Mesothelial cell of epicardium (in vitro differentiated cells): ENCODE measurements around the gene PRMT2. TPM values are rescaled to one million over a fixed set of nuclear protein-coding genes. Genes with fewer than 3 reads are reported as not detected.

Experiments
- DNase-seq, 2 experiments: peaks; one replicate each; pipeline ENCODE4 v3.0.0; 2021; ENCODE audit warnings: low spot score in 2 of 2; ENCODE audit not compliant: unreplicated experiment in 2 of 2
- H3K27ac Mint-ChIP-seq: 2 replicates; pipeline ENCODE4 v1.8.0; 2021; ENCODE audit warnings: mixed read lengths
- H3K27me3 Mint-ChIP-seq: 2 replicates; pipeline ENCODE4 v1.8.0; 2021; ENCODE audit warnings: low read depth, mixed read lengths
- H3K36me3 Mint-ChIP-seq: 2 replicates; pipeline ENCODE4 v1.8.0; 2021; ENCODE audit warnings: mixed read lengths
- H3K4me1 Mint-ChIP-seq: 2 replicates; pipeline ENCODE4 v1.8.0; 2021; ENCODE audit warnings: mixed read lengths
- H3K4me3 Mint-ChIP-seq: 2 replicates; pipeline ENCODE4 v1.8.0; 2021; ENCODE audit warnings: mild to moderate bottlenecking, moderate library complexity, mixed read lengths
- H3K9me3 Mint-ChIP-seq: 2 replicates; pipeline ENCODE4 v1.8.0; 2021; ENCODE audit warnings: mixed read lengths
- total RNA-seq: library from RNA; stranded (reverse); gene quantifications from 3 replicates; pipeline ENCODE4 v1.2.1, GENCODE V29; 2021
- TF ChIP-seq, protein P1 (sequence below): fragments of 200-600 bp; sonication (generic); IDR thresholded peaks from one replicate; pipeline ENCODE4 v1.5.0; 2021; ENCODE audit warnings: antibody characterized with exemption; ENCODE audit not compliant: unreplicated experiment

Gene PRMT2
- total RNA-seq, 1 donor from 2014 or later: 84.4 TPM

DNA sequence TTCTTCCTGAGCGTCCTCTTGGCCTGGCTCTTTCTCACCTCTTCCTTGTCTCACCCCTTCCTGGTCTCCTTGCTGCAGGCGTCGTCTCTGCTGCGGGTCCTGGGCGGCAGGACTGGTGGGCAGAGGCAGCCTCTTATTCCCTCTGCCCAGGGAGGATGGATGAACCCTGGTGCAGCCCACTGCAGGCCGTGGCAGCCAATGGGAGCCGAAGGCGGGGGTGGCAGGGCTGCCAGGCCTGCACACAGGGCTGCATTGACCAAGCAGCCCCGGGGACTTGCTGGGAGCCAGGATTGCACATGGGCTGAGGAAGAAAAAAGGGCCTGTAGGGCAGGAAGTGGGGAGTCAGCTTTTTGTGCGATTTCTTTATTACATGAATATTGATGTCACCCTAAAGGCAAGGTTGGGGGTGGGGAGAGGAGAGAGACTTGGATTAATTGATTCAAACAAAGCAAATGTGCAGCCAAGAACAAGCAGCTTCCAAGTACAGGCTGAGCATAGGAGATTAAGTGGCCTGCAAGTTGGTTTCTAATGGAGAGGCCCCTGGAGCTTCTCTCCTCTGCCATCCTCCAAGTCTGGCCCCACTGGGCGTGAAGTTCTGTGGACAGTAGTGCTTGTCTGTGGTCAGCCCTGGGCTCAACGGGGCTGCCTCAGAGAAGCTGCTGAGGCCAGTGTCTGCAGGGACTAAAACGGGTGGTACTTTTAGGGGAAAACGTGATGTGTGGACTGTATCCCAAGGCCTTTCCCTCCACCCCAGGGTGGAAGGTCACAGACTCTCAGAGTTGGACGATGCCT lies 30.3 kb upstream of the PRMT2 start, which contains the start of gene S100B:
TSS of gene S100B (minus strand) at position 108 of the 792 bp plus-strand sequence. CDS start 2,667 bp downstream, outside the sequence.
- no peak within 1 kb of the TSS for H3K4me3 Mint-ChIP-seq
- TF ChIP-seq, protein P1, sequence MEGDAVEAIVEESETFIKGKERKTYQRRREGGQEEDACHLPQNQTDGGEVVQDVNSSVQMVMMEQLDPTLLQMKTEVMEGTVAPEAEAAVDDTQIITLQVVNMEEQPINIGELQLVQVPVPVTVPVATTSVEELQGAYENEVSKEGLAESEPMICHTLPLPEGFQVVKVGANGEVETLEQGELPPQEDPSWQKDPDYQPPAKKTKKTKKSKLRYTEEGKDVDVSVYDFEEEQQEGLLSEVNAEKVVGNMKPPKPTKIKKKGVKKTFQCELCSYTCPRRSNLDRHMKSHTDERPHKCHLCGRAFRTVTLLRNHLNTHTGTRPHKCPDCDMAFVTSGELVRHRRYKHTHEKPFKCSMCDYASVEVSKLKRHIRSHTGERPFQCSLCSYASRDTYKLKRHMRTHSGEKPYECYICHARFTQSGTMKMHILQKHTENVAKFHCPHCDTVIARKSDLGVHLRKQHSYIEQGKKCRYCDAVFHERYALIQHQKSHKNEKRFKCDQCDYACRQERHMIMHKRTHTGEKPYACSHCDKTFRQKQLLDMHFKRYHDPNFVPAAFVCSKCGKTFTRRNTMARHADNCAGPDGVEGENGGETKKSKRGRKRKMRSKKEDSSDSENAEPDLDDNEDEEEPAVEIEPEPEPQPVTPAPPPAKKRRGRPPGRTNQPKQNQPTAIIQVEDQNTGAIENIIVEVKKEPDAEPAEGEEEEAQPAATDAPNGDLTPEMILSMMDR: no peak
- DNase-seq: no peak
- H3K27ac Mint-ChIP-seq: peak within 1 kb of the TSS; percentile 5
- H3K36me3 Mint-ChIP-seq: no peaks in the 10 kb centered on the region
- peaks cover 4% of the 10 kb centered on the region for H3K9me3 Mint-ChIP-seq
- H3K4me1 Mint-ChIP-seq: peaks cover 15% of the 10 kb centered on the region
- no peaks in the 10 kb centered on the region for H3K27me3 Mint-ChIP-seq

DNA sequence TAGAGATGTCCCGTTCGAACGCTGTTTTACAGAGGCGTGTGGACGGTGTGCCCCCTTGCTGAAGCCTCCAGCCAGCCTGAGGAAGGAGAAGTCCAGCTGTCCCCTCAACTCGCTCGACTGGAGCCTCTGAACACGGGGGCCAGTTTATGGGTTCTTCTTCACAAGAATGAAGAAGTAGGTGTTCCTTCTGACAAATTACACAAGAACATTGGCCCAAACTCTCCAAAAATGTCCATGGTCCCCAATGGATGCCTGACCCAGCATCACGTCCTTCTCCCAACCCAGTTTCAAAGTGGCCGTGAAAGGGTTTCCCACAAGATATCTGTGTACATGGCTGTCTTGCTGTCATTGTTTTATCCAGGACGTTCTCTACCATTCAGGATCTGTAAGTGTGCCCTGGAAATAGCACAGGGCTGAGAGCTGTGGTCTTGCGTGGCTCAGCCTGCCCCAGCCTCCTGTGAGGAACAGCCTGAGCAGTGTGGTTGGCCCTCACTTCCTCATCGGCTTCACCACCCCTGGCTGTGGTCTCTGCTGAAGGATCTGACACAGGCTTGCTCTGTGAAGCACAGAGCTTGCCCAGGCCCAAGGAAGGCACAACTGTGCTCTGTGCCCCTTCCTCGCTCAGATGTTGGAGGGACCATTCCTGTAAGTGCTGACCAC lies 29.6 kb upstream of the PRMT2 start:
- no peak overlapping the region for H3K27ac Mint-ChIP-seq
- H3K36me3 Mint-ChIP-seq: no peaks in the 10 kb centered on the region
- no peak overlapping the region for H3K4me3 Mint-ChIP-seq
- no peaks in the 10 kb centered on the region for H3K27me3 Mint-ChIP-seq
- H3K9me3 Mint-ChIP-seq: peaks cover 6% of the 10 kb centered on the region
- H3K4me1 Mint-ChIP-seq: peaks cover 15% of the 10 kb centered on the region
- no peak for DNase-seq
- TF ChIP-seq, protein P1: no peak

DNA sequence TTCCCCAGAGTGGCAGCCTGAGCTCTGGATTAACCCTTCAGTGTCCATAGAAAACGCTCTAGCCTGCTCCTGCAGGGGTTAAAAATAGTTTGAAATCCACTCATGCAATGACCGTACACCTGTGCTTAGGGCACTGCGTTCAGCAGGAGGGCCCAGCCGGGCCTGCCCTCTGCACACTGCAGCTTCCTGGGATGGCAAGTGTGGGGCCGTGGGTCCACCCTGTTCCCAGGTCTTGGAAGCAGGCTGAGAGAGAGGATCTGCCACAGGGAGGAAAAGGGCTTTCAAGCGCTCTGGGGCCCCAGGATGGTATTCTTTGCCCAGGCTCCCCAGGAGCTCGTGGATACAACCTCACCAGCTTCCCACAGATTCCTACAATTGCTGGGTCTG lies 29.1 kb upstream of the PRMT2 start:
- no peak overlapping the region for H3K4me3 Mint-ChIP-seq
- H3K36me3 Mint-ChIP-seq: no peaks in the 10 kb centered on the region
- TF ChIP-seq, protein P1: no peak
- peaks cover 15% of the 10 kb centered on the region for H3K4me1 Mint-ChIP-seq
- no peaks in the 10 kb centered on the region for H3K27me3 Mint-ChIP-seq
- peaks cover 7% of the 10 kb centered on the region for H3K9me3 Mint-ChIP-seq
- no peak for DNase-seq
- no peak overlapping the region for H3K27ac Mint-ChIP-seq

DNA sequence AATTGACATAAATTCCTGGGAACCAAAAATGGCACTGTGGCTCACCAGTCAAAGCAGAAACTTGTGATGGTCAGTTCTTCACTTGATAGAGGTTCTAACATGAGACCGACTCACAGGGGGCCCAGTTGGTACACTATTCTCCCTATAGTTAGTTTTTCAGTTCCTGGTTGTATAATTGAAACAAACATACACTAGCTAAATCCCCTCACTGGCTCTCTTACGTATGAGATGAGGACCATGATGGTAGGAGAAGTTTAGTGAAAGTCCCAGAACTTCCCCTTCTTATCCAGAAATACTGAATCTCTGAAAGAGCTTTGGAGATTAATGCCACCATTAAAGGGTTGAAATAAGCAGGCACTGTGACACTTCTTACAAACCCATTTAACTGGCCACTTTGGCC lies 27.8 kb upstream of the PRMT2 start:
- Mint-ChIP-seq H3K4me3 (no peak overlapping the region), H3K27me3 (no peaks in the 10 kb centered on the region), H3K9me3 (peaks cover 14% of the 10 kb centered on the region), H3K27ac (no peak overlapping the region), H3K4me1 (peaks cover 13% of the 10 kb centered on the region), H3K36me3 (no peaks in the 10 kb centered on the region)
- no peak for DNase-seq
- TF ChIP-seq, protein P1: no peak

DNA sequence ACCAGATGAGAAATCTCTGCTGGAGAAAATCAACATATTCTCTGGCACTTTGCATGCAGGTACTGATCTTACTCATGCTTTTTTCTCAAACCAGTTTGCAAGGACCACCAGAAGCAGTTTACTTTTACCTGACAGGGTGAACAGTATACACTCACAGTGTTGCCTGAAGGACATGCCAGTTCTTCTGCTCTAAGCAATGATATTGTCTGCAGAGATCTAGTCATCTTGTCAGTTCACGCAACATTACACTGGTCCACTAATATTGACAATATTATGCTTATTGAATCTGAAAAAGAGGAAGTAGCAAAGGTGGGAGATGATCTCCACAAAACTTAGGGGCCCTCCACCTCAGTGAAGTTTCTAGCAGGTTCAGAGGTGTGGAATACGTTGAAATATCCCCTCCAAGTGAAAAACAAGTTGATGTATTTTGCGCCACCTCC lies 26.8 kb upstream of the PRMT2 start:
- Mint-ChIP-seq H3K27me3 (no peaks in the 10 kb centered on the region), H3K36me3 (no peaks in the 10 kb centered on the region), H3K4me1 (peaks cover 10% of the 10 kb centered on the region), H3K27ac (no peak overlapping the region), H3K4me3 (no peak overlapping the region), H3K9me3 (peaks cover 14% of the 10 kb centered on the region)
- TF ChIP-seq, protein P1: no peak
- DNase-seq: no peak
